GM12878 (cell line): ENCODE data around the gene HNF4A. TPM values are rescaled to one million over a fixed set of nuclear protein-coding genes. Genes with fewer than 3 reads are reported as not detected.

Experiments used
- ATAC-seq: fragments of 200-7000 bp; cut with Tn5 transposase; 3 replicates; pipeline ENCODE4 v1.9.1; 2020; ENCODE audit warnings: mild to moderate bottlenecking, moderate library complexity
- BruUV-seq: library from RNA; stranded (reverse); fragments of 400-500 nt; replicated peaks from 2 replicates; lab custom pipeline; 2021; lab: Mats Ljungman, UMichigan
- CTCF ChIA-PET: fragments of 300-600 bp; sonication (Branson Sonifier 250); formaldehyde crosslinking; extraction: SDS; loops from one replicate; lab custom pipeline; 2021; ENCODE audit warnings: inconsistent platforms; lab: Yijun Ruan, JAX
- POLR2A ChIA-PET: fragments of 350-600 bp; formaldehyde crosslinking; extraction: SDS; loops from one replicate; lab custom pipeline; 2021; ENCODE audit warnings: inconsistent platforms; lab: Charles Lee
- RAD21 ChIA-PET: fragments of 300-600 bp; sonication (Branson Sonifier 250); formaldehyde crosslinking; loops from one replicate; lab custom pipeline; 2023; ENCODE audit warnings: antibody characterized with exemption; ENCODE audit not compliant: unreplicated experiment; lab: Charles Lee
- SMC1A ChIA-PET: fragments of 300-600 bp; sonication (Branson Sonifier 250); formaldehyde crosslinking; loops from one replicate; lab custom pipeline; 2023; ENCODE audit not compliant: unreplicated experiment, uncharacterized antibody; lab: Charles Lee
- DNase-seq: peaks from one replicate; pipeline ENCODE4 v3.0.0-alpha.2; 2011; ENCODE audit warnings: low read depth, low spot score
- FAIRE-seq: peaks from 3 replicates; lab custom pipeline; 2011; peaks lifted over from hg19 to GRCh38; lab: Jason Lieb, UNC
- H2AFZ ChIP-seq: 2 replicates; pipeline ENCODE4 v1.6.0; 2011; ENCODE audit warnings: low read depth, low read length, control low read depth; ENCODE audit not compliant: control insufficient read depth
- H3K27ac ChIP-seq: 2 replicates; pipeline ENCODE4 v1.5.1; 2011; ENCODE audit warnings: control low read depth; ENCODE audit not compliant: control insufficient read depth, insufficient read depth
- H3K27me3 ChIP-seq, 2 experiments: replicated peaks in 1 of 2; 2 replicates each; pipeline versions ENCODE4 v1.6.0 to v1.6.1; 2011; ENCODE audit warnings: low read length in 1 of 2; ENCODE audit not compliant: control insufficient read depth in 2 of 2, insufficient read depth in 2 of 2
- H3K36me3 ChIP-seq, 2 experiments: 2 replicates each; pipeline ENCODE4 v1.5.1; 2011; ENCODE audit warnings: low read length in 1 of 2; ENCODE audit not compliant: control insufficient read depth in 2 of 2, insufficient read depth in 2 of 2
- H3K4me1 ChIP-seq: 2 replicates; pipeline ENCODE4 v1.6.1; 2011; ENCODE audit warnings: mild to moderate bottlenecking, low read length, moderate library complexity, mixed read lengths; ENCODE audit not compliant: control insufficient read depth, insufficient read depth
- H3K4me2 ChIP-seq: 2 replicates; pipeline ENCODE4 v1.6.0; 2011; ENCODE audit warnings: control low read depth; ENCODE audit not compliant: control insufficient read depth, insufficient read depth
- H3K4me3 ChIP-seq: fragments of 200-600 bp; sonication (generic); 2 replicates; pipeline ENCODE4 v1.5.1; 2016
- H3K79me2 ChIP-seq: 2 replicates; pipeline ENCODE4 v1.6.0; 2011; ENCODE audit warnings: low read length; ENCODE audit not compliant: control insufficient read depth, insufficient read depth
- H3K9ac ChIP-seq: 2 replicates; pipeline ENCODE4 v1.8.0; 2011; ENCODE audit warnings: low read length, control low read depth, mixed read lengths; ENCODE audit not compliant: control insufficient read depth, insufficient read depth
- H3K9me3 ChIP-seq: replicated peaks from 3 replicates; pipeline ENCODE4 v1.5.1; 2011; ENCODE audit warnings: mild to moderate bottlenecking, low read length; ENCODE audit not compliant: control insufficient read depth, insufficient read depth
- H4K20me1 ChIP-seq: 2 replicates; pipeline ENCODE4 v1.6.0; 2011; ENCODE audit not compliant: control insufficient read depth, insufficient read depth
- BACH1 ChIP-seq: fragments of 450-650 bp; IDR thresholded peaks from 2 replicates; pipeline ENCODE4 v1.6.1; 2017; ENCODE audit warnings: mild to moderate bottlenecking, borderline replicate concordance
- CBFB ChIP-seq: IDR thresholded peaks from 2 replicates; pipeline ENCODE4 v1.6.1; 2016; ENCODE audit warnings: antibody characterized with exemption, low read depth
- CHD2 ChIP-seq: IDR thresholded peaks from 2 replicates; pipeline ENCODE4 v1.6.1; 2011; ENCODE audit warnings: low read depth, low read length, improper control_type of control experiment, borderline replicate concordance
- HDGF ChIP-seq: fragments of 450-650 bp; IDR thresholded peaks from 2 replicates; pipeline ENCODE4 v1.6.1; 2016; ENCODE audit warnings: antibody characterized with exemption
- KAT2A ChIP-seq: conservative IDR thresholded peaks from 2 replicates; pipeline ENCODE4 v1.6.1; 2011; ENCODE audit warnings: low read depth, low read length; ENCODE audit not compliant: control insufficient read depth
- NR2C2 ChIP-seq: IDR thresholded peaks from 2 replicates; pipeline ENCODE4 v1.6.1; 2011; ENCODE audit warnings: borderline replicate concordance, low read depth; ENCODE audit not compliant: control insufficient read depth, insufficient read length
- POLR2A ChIP-seq: IDR thresholded peaks from 2 replicates; pipeline ENCODE4 v1.6.1; 2011; ENCODE audit warnings: low read depth, mild to moderate bottlenecking, low read length
- POU2F2 ChIP-seq: IDR thresholded peaks from 3 replicates; pipeline ENCODE4 v1.6.1; 2011; ENCODE audit warnings: low read depth, mild to moderate bottlenecking, low read length, borderline replicate concordance
- SP1 ChIP-seq: IDR thresholded peaks from one replicate; pipeline ENCODE4 v1.6.1; 2011; ENCODE audit warnings: low read depth, low read length
- YBX1 ChIP-seq: fragments of 450-650 bp; IDR thresholded peaks from 2 replicates; pipeline ENCODE4 v1.6.1; 2016; ENCODE audit warnings: antibody characterized with exemption
- whole genome bisulfite sequencing: methylation state at CpG from one replicate; pipeline ENCODE4 v1.1.6; 2016; ENCODE audit warnings: low lambda C conversion rate; ENCODE audit not compliant: insufficient replicate concordance, insufficient coverage; ENCODE audit errors: missing lambda C conversion rate; 5-methylcytosine and 5-hydroxymethylcytosine counted together
- in situ Hi-C: fragments of 300-500 bp; cut with MboI; formaldehyde crosslinking; loops from 9 replicates; pipeline ENCODE4 v1.14.3; 2018; ENCODE audit warnings: mixed read lengths
- intact Hi-C: fragments of 100-400 bp; cut with micrococcal nuclease; formaldehyde crosslinking; loops from one replicate; pipeline ENCODE4 v1.14.2; 2022; ENCODE audit not compliant: unreplicated experiment
- polyA plus RNA-seq, 11 experiments: library from polyadenylated mRNA; depleted of rRNA in 4 of 11; unstranded in 6 of 11; stranded (reverse) in 5 of 11; fragments of >200 nt; fragmentation: Nextera tagmentation in 4 of 11; fragmentation: Illumina TruSeq in 1 of 11; extraction: Ambion mirVana in 4 of 11; extraction: Trizol in 1 of 11; gene quantifications; 1 replicate in 1 of 11; 2 replicates in 10 of 11; pipeline versions ENCODE4 v1.2.1 to v1.2.3, GENCODE V29; 2011 to 2016; ENCODE audit warnings: inconsistent platforms in 2 of 11, missing spikeins in 2 of 11, low read depth in 1 of 11
- total RNA-seq, 4 experiments: library from RNA; depleted of rRNA in 3 of 4; stranded (reverse); fragments of >200 nt in 3 of 4; fragmentation: Illumina TruSeq in 1 of 4; extraction: Trizol in 1 of 4; gene quantifications; 2 replicates each; pipeline versions ENCODE4 v1.2.1 to v1.2.3, GENCODE V29; 2013 to 2021
- TF ChIP-seq, protein P1 (sequence below): fragments of 150-350 bp; IDR thresholded peaks from 2 replicates; pipeline ENCODE4 v1.6.1; 2014; ENCODE audit warnings: mild to moderate bottlenecking, low read depth, low read length
- TF ChIP-seq, protein P2 (sequence below): fragments of 450-650 bp; IDR thresholded peaks from 2 replicates; pipeline ENCODE4 v1.6.1; 2017; ENCODE audit warnings: mild to moderate bottlenecking, low read depth, inconsistent platforms; ENCODE audit not compliant: poor library complexity, severe bottlenecking
- TF ChIP-seq, protein P3 (sequence below): IDR thresholded peaks from 2 replicates; pipeline ENCODE4 v1.6.1; 2011; ENCODE audit warnings: mild to moderate bottlenecking, low read depth, low read length, moderate library complexity; ENCODE audit not compliant: insufficient replicate concordance

The HNF4A gene
- total and polyA plus RNA-seq, 10 of the 15 experiments (the other 5 are each of a cell fraction or from before 2014, with no cell fraction given), result 0.21 TPM; not detected in 9

- H3K27me3 ChIP-seq, result no peaks in the 10 kb centered on the region
- no peaks in the 10 kb centered on the region for H3K9me3 ChIP-seq
- TF ChIP-seq NR2C2, result no peak
- TF ChIP-seq, protein P1, sequence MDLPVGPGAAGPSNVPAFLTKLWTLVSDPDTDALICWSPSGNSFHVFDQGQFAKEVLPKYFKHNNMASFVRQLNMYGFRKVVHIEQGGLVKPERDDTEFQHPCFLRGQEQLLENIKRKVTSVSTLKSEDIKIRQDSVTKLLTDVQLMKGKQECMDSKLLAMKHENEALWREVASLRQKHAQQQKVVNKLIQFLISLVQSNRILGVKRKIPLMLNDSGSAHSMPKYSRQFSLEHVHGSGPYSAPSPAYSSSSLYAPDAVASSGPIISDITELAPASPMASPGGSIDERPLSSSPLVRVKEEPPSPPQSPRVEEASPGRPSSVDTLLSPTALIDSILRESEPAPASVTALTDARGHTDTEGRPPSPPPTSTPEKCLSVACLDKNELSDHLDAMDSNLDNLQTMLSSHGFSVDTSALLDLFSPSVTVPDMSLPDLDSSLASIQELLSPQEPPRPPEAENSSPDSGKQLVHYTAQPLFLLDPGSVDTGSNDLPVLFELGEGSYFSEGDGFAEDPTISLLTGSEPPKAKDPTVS, result no peak
- TF ChIP-seq, protein P2, sequence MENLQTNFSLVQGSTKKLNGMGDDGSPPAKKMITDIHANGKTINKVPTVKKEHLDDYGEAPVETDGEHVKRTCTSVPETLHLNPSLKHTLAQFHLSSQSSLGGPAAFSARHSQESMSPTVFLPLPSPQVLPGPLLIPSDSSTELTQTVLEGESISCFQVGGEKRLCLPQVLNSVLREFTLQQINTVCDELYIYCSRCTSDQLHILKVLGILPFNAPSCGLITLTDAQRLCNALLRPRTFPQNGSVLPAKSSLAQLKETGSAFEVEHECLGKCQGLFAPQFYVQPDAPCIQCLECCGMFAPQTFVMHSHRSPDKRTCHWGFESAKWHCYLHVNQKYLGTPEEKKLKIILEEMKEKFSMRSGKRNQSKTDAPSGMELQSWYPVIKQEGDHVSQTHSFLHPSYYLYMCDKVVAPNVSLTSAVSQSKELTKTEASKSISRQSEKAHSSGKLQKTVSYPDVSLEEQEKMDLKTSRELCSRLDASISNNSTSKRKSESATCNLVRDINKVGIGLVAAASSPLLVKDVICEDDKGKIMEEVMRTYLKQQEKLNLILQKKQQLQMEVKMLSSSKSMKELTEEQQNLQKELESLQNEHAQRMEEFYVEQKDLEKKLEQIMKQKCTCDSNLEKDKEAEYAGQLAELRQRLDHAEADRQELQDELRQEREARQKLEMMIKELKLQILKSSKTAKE, result no peak
- no peak for TF ChIP-seq YBX1
- TF ChIP-seq CBFB, result no peak
- TF ChIP-seq KAT2A, result no peak
- TF ChIP-seq HDGF, result no peak
- TF ChIP-seq BACH1, result no peak
- TF ChIP-seq POLR2A, result no peak
- no peak for TF ChIP-seq POU2F2
- no peak for TF ChIP-seq SP1
- TF ChIP-seq, protein P3, sequence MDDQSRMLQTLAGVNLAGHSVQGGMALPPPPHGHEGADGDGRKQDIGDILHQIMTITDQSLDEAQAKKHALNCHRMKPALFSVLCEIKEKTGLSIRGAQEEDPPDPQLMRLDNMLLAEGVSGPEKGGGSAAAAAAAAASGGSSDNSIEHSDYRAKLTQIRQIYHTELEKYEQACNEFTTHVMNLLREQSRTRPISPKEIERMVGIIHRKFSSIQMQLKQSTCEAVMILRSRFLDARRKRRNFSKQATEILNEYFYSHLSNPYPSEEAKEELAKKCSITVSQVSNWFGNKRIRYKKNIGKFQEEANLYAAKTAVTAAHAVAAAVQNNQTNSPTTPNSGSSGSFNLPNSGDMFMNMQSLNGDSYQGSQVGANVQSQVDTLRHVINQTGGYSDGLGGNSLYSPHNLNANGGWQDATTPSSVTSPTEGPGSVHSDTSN, result no peak
- no peak for TF ChIP-seq CHD2
- TF ChIP-seq, all 136 proteins: peak for 0
- in situ Hi-C loops (no loop called here), intact Hi-C loops (loop anchor here (2.0 to 5.0 kb wide), 2 partner anchors 73 to 244 kb away; no protein-coding TSS in a partner anchor)
- Histone ChIP-seq H3K36me3 (no peaks in the 10 kb centered on the region), H3K9ac (no peak overlapping the region), H4K20me1 (no peaks in the 10 kb centered on the region), H3K79me2 (no peaks in the 10 kb centered on the region), H2AFZ (no peak overlapping the region), H3K4me2 (no peak overlapping the region), H3K27ac (no peak overlapping the region), H3K4me1 (no peaks in the 10 kb centered on the region), H3K4me3 (no peak overlapping the region)
- no peak for ATAC-seq
- ChIA-PET RAD21 (no interaction called here), SMC1A (interaction anchor here (0.7 to 1.4 kb wide), 6 partner anchors 9 to 244 kb away, joined by 3 to 5 read pairs (median 4); no protein-coding TSS in a partner anchor), POLR2A (no interaction called here), CTCF (interaction anchor here (0.8 to 1.9 kb wide), 14 partner anchors 9 to 249 kb away, joined by 3 to 9 read pairs (median 4); partner anchors contain the start of gene TTPAL)
- no TSS peak for BruUV-seq
- DNase-seq, result no peak
- WGBS, result 24% methylated on average over 5 of the region's 5 CpGs
- FAIRE-seq, result no peak
Observed at GRCh38 chr20:44461803-44462174, 106.3 kb downstream of the HNF4A start.
